Measurements from ENCODE around the gene CARD19. TPM values are rescaled to one million over a fixed set of nuclear protein-coding genes. Genes with fewer than 3 reads are reported as not detected.

The CARD19 gene
- polyA plus RNA-seq, 1 donor (not counting 4 experiments of a cell fraction or from before 2014, with no cell fraction given): 36.7 TPM

DNA sequence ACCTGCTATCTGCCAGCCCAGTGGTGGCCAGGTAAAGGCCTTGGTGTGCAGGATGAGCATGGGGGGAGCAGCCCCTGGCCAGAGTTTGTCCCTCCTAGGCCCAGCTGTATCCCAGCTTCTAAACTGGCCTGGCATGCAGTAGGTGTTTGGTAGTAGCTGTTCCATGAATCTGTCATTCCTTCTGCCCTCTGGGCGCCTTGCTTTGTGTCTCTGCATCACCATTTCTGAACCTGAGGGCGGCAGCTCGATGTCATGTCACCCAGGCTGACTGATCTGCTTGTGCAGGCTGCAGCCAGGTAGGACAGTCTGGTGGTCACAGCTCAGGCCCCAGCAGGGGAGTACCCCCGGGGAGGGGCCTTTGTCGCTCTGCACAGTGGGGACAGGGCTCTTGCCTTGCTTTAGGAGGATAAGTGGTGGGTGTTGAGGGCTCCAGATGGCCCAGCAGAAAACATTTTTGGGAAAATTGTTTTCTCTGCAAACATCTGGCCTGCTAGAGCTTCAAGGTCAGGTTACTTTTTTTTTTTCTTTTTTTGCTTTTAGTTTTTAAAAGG is 42.2 kb upstream of the CARD19 start:
- no peak for FAIRE-seq
- Histone ChIP-seq H3K4me2 (ENCODE audit: control insufficient read depth, extremely low read depth, insufficient read depth, low read depth, low read length) (no peak overlapping the region), H3K4me1 (ENCODE audit: control insufficient read depth, extremely low read depth, insufficient read depth, low read length) (no peaks in the 10 kb centered on the region), H3K27me3 (ENCODE audit: control insufficient read depth, extremely low read depth, insufficient read depth, low read length) (no peaks in the 10 kb centered on the region), H3K79me2 (ENCODE audit: control insufficient read depth, insufficient read depth, low read length) (no peaks in the 10 kb centered on the region), H3K4me3 (ENCODE audit: control insufficient read depth in 2 of 3, extremely low read depth in 1 of 3, insufficient read depth in 2 of 3, low read depth in 1 of 3, low read length in 3 of 3) (no peak overlapping the region), H3K9me1 (ENCODE audit: control insufficient read depth, extremely low read depth, insufficient read depth, low read length) (no peaks in the 10 kb centered on the region), H3K9me3 (ENCODE audit: control insufficient read depth, low read depth, low read length) (no peaks in the 10 kb centered on the region), H2AFZ (ENCODE audit: control insufficient read depth, low read length) (no peak overlapping the region), H3K36me3 (ENCODE audit: control insufficient read depth in 2 of 2, extremely low read depth in 1 of 2, insufficient read depth in 2 of 2, low read length in 2 of 2) (no peaks in the 10 kb centered on the region), H3K27ac (ENCODE audit: control insufficient read depth, insufficient read depth, low read length) (no peak overlapping the region), H3K9ac (ENCODE audit: control insufficient read depth, extremely low read depth, insufficient read depth, low read length) (no peak overlapping the region), H4K20me1 (ENCODE audit: control insufficient read depth, extremely low read depth, insufficient read depth, low read length) (no peaks in the 10 kb centered on the region)
- TF ChIP-seq, protein P1, sequence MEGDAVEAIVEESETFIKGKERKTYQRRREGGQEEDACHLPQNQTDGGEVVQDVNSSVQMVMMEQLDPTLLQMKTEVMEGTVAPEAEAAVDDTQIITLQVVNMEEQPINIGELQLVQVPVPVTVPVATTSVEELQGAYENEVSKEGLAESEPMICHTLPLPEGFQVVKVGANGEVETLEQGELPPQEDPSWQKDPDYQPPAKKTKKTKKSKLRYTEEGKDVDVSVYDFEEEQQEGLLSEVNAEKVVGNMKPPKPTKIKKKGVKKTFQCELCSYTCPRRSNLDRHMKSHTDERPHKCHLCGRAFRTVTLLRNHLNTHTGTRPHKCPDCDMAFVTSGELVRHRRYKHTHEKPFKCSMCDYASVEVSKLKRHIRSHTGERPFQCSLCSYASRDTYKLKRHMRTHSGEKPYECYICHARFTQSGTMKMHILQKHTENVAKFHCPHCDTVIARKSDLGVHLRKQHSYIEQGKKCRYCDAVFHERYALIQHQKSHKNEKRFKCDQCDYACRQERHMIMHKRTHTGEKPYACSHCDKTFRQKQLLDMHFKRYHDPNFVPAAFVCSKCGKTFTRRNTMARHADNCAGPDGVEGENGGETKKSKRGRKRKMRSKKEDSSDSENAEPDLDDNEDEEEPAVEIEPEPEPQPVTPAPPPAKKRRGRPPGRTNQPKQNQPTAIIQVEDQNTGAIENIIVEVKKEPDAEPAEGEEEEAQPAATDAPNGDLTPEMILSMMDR (optimal IDR thresholded peaks at IDR 0.05 in 1 of 3, IDR thresholded peaks at IDR 0.05 in 1 of 3, conservative IDR thresholded peaks at IDR 0.05 in 1 of 3; ENCODE audit: extremely low read depth in 1 of 3, insufficient read depth in 2 of 3, low read length in 3 of 3): no peak
- TF ChIP-seq EZH2 (IDR thresholded peaks at IDR 0.05; ENCODE audit: low read length): no peak
- dilution Hi-C loops (cut with MboI; ENCODE audit: extremely low pct_ligation_motif_present, low sequenced_read_pairs): no loop called here
- DNase-seq (ENCODE audit: low read depth, low spot score): no peak

DNA sequence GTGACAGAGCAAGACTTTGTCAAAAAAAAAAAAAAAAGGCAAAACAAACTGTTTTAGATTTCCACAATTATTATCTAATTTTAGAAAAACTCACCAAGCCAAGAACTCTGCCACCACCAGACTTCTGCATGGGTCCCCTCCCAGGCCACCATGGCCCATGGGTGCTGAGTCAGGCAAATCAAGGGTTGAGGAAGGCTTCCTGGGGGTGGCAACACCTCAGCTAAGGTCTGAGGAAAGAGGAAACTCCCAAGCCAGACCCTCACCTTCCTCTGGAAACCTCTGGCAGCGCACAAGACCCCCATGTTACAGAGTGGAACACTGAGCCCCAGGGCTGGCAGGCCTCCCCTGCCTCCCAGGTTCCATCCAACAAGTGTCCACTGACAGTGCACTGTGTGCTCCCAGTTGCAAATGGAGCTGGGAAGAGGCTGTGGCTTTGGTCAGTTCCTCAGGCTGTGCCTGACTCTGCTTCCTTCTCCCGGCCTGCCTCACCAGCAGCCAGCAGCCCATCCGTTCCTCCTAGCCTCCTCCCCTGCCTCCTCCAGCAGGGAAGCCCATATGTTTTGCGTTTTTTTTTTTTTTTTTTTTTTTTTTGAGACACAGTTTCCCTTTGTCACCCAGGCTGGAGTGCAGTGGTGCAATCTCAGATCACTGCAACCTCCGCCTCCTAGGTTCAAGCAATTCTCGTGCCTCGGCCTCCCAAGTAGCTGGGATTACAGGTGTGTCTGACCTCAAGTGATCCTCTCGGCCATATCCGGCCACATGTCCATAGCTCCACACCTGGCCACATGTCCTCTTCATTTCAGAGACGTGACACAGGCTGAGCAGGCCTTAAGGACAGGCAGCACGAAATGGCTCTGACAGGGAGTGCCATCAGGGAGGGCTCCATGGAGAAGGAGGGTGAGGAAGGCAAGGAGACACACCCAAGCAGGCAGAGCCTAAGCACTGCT is 41.0 kb upstream of the CARD19 start:
- Histone ChIP-seq H3K9me3 (ENCODE audit: control insufficient read depth, low read depth, low read length) (no peaks in the 10 kb centered on the region), H3K27ac (ENCODE audit: control insufficient read depth, insufficient read depth, low read length) (no peak overlapping the region), H3K9me1 (ENCODE audit: control insufficient read depth, extremely low read depth, insufficient read depth, low read length) (no peaks in the 10 kb centered on the region), H3K9ac (ENCODE audit: control insufficient read depth, extremely low read depth, insufficient read depth, low read length) (no peak overlapping the region), H3K4me3 (ENCODE audit: control insufficient read depth in 2 of 3, extremely low read depth in 1 of 3, insufficient read depth in 2 of 3, low read depth in 1 of 3, low read length in 3 of 3) (no peak overlapping the region), H4K20me1 (ENCODE audit: control insufficient read depth, extremely low read depth, insufficient read depth, low read length) (no peaks in the 10 kb centered on the region), H3K79me2 (ENCODE audit: control insufficient read depth, insufficient read depth, low read length) (no peaks in the 10 kb centered on the region), H3K4me2 (ENCODE audit: control insufficient read depth, extremely low read depth, insufficient read depth, low read depth, low read length) (no peak overlapping the region), H3K4me1 (ENCODE audit: control insufficient read depth, extremely low read depth, insufficient read depth, low read length) (no peaks in the 10 kb centered on the region), H3K36me3 (ENCODE audit: control insufficient read depth in 2 of 2, extremely low read depth in 1 of 2, insufficient read depth in 2 of 2, low read length in 2 of 2) (no peaks in the 10 kb centered on the region), H3K27me3 (ENCODE audit: control insufficient read depth, extremely low read depth, insufficient read depth, low read length) (peaks cover 6% of the 10 kb centered on the region), H2AFZ (ENCODE audit: control insufficient read depth, low read length) (no peak overlapping the region)
- dilution Hi-C loops (cut with MboI; ENCODE audit: extremely low pct_ligation_motif_present, low sequenced_read_pairs): no loop called here
- DNase-seq (ENCODE audit: low read depth, low spot score): no peak
- TF ChIP-seq, protein P1 (optimal IDR thresholded peaks at IDR 0.05 in 1 of 3, IDR thresholded peaks at IDR 0.05 in 1 of 3, conservative IDR thresholded peaks at IDR 0.05 in 1 of 3; ENCODE audit: extremely low read depth in 1 of 3, insufficient read depth in 2 of 3, low read length in 3 of 3): no peak
- TF ChIP-seq EZH2 (IDR thresholded peaks at IDR 0.05; ENCODE audit: low read length): no peak
- no peak for FAIRE-seq
